ENCODE measurements around the gene CCDC141. TPM values are rescaled to one million over a fixed set of nuclear protein-coding genes. Genes with fewer than 3 reads are reported as not detected.
"Not testable (repeated sequence)": the region's sequence is repeated elsewhere in the genome, so short reads cannot be mapped to it uniquely, and the experiment has no call there.

Gene CCDC141
- 4.0 and 4.4 TPM in 2 replicates for total RNA-seq (ENCODE audit: low replicate concordance)
- long read RNA-seq, partial matches to known transcripts, result 11 of 14 reads
- long read RNA-seq, other reads (novel, unspliced or antisense), result 3 of 14 reads

DNA sequence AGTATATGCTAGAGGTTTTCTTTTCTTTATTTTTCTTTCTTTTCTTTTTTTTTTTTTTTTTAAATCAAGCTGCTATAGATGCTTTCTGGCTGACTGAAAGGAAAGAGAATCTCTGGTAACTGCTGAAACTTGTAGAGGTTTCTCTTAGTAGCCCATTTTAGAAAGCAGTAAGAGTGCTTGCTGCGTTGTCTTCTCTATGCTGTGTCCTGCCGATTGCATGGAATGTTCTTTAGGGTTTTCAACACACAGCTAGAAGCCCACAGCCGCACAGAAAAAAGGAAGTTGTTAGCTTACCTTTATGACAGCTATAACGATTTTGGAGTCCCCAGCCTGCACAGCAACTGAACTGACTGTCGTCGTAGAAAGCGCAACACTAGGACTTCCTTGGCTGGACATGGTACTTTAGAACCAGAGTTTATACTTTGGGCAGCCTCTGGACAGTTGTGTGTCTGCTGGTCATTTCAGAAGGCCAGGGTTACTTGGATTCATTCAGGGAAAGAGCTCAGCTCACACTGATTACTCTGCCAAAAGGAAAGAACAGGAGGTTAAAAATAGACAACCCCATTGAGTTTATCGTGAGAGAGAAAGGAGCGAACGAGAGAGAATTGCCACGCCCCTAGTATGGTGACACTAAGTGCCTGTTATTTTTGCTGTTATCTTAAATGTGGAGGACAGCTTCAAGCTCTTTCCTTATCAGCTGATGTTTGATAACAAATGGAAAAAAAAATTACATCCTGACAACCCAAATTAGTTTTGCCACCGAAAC lies at the start of gene CCDC141:
Gene CCDC141 (minus strand): TSS at position 592 of the 766 bp plus-strand sequence. CDS start 196 bp downstream, at position 396.
- DNase-seq (ENCODE audit: extremely low spot score, unreplicated experiment), result no peak
- no peak for TF ChIP-seq CTCF (conservative IDR thresholded peaks at IDR 0.05)
- H3K36me3 Mint-ChIP-seq, result no peaks in the 10 kb centered on the region
- peak within 1 kb of the TSS; percentile 78 for H3K27ac Mint-ChIP-seq
- H3K4me1 Mint-ChIP-seq (ENCODE audit: unreplicated experiment), result peaks cover 26% of the 10 kb centered on the region
- peak within 1 kb of the TSS; percentile 73 for H3K4me3 Mint-ChIP-seq
- no peaks in the 10 kb centered on the region for H3K9me3 Mint-ChIP-seq
- H3K27me3 Mint-ChIP-seq, result no peaks in the 10 kb centered on the region

DNA sequence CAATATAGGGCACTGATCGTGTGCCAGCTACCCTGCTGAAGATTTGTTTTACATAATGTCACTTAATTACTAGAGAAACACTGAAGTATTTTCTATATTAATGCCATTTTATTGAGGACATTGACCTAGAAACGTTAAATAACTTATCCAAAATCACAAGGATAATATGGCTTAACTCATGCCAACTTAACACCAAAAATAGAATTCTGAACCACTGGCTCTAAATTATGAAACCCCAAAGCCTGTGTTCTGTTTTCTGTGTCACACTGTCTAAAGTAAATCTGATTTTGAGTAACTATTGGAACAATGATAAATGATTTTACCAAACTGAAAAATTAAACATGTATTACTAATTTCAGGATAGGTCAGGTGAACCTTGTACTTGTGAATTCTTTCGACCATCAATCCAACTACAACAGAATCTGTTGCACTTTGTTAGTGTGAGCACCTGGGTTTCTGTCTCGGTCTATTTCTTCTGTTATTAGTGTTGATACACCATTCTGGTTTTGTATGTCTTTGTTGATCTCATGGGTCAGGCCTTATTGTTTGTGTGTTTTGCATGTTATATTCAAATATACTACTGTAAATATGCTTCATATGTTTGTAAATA lies 48.2 kb upstream of the CCDC141 start:
- Mint-ChIP-seq H3K9me3 (no peaks in the 10 kb centered on the region), H3K27me3 (no peaks in the 10 kb centered on the region), H3K4me3 (no peak overlapping the region), H3K27ac (no peak overlapping the region), H3K4me1 (ENCODE audit: unreplicated experiment) (no peaks in the 10 kb centered on the region), H3K36me3 (no peaks in the 10 kb centered on the region)
- TF ChIP-seq CTCF (conservative IDR thresholded peaks at IDR 0.05), result no peak
- DNase-seq (ENCODE audit: extremely low spot score, unreplicated experiment), result no peak

GRCh38 chr2:179097131-179097530 lies 47.2 kb upstream of the CCDC141 start:
- TF ChIP-seq CTCF (conservative IDR thresholded peaks at IDR 0.05), result no peak
- no peak for DNase-seq (ENCODE audit: extremely low spot score, unreplicated experiment)
- no peak overlapping the region for H3K27ac Mint-ChIP-seq
- no peaks in the 10 kb centered on the region for H3K9me3 Mint-ChIP-seq
- H3K4me3 Mint-ChIP-seq, result no peak overlapping the region
- H3K4me1 Mint-ChIP-seq (ENCODE audit: unreplicated experiment), result no peaks in the 10 kb centered on the region
- no peaks in the 10 kb centered on the region for H3K36me3 Mint-ChIP-seq
- no peaks in the 10 kb centered on the region for H3K27me3 Mint-ChIP-seq

DNA sequence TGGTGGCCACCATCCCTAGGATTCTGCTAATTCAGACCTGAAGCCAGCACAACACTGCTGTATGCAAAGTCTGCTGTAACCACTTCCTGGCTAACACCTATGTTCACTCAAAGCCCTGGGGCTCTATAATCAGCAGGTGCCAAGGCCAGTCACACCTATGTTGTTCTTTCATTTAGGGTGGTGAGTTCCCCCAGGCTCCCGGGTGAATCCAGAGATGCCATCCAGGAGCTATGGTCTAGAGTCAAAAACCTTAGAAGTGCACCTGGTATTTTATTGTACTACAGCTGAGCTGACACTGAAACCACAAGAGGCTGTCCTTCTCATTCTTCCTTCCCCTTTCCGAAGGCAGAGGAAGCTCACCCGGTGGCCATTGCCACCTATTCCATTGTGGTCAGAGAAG lies 46.2 kb upstream of the CCDC141 start:
- Mint-ChIP-seq H3K4me1 (ENCODE audit: unreplicated experiment) (no peaks in the 10 kb centered on the region), H3K27me3 (no peaks in the 10 kb centered on the region), H3K9me3 (no peaks in the 10 kb centered on the region), H3K27ac (no peak overlapping the region), H3K4me3 (no peak overlapping the region), H3K36me3 (no peaks in the 10 kb centered on the region)
- no peak for DNase-seq (ENCODE audit: extremely low spot score, unreplicated experiment)
- no peak for TF ChIP-seq CTCF (conservative IDR thresholded peaks at IDR 0.05)

GRCh38 chr2:179092912-179093311 lies 43.0 kb upstream of the CCDC141 start:
- not testable (repeated sequence) for H3K9me3 Mint-ChIP-seq; H3K27ac Mint-ChIP-seq; H3K4me3 Mint-ChIP-seq; H3K36me3 Mint-ChIP-seq; H3K27me3 Mint-ChIP-seq; DNase-seq (ENCODE audit: extremely low spot score, unreplicated experiment); H3K4me1 Mint-ChIP-seq (ENCODE audit: unreplicated experiment)

DNA sequence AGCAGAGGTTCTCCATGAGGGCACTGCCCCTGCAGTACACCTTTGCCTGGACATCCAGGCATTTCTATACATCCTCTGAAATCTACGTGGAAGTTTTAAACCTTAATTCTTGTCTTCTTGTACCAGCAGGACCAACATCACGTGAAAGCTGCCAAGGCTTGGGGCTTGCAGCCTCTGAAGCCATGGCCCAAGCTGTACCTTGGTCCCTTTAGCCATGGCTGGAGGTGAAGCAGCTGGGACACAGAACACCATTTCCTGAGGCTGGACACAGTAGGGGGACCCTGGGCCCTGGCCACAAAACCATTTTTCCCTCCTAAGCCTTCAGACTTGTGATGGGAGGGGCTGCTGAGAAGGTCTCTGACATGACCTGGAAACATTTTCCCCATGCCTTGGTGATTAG lies 32.8 kb upstream of the CCDC141 start:
- Mint-ChIP-seq H3K27ac (no peak overlapping the region), H3K36me3 (peaks cover 4% of the 10 kb centered on the region)

More for the DNA sequence above, 32.8 kb upstream of the CCDC141 start:
- no peak for TF ChIP-seq CTCF (conservative IDR thresholded peaks at IDR 0.05)
- no peaks in the 10 kb centered on the region for H3K4me1 Mint-ChIP-seq (ENCODE audit: unreplicated experiment)
- no peak for DNase-seq (ENCODE audit: extremely low spot score, unreplicated experiment)
- H3K9me3 Mint-ChIP-seq, result no peaks in the 10 kb centered on the region
- H3K27me3 Mint-ChIP-seq, result no peaks in the 10 kb centered on the region
- H3K4me3 Mint-ChIP-seq, result no peak overlapping the region

Data from type B pancreatic cell (in vitro differentiated cells).